Adrenal gland (tissue), 12 donors: ENCODE data around the gene INSL3. TPM values are rescaled to one million over a fixed set of nuclear protein-coding genes. Genes with fewer than 3 reads are reported as not detected.
A peak's percentile ranks its signal among the peaks of the same experiment; 100 is the strongest.

Experiments used
- DNase-seq, 7 donors: peaks; one replicate each; pipeline ENCODE4 v3.0.0-alpha.2; 2019 to 2020
- H3K27ac ChIP-seq, 5 donors: fragments of 200-600 bp; sonication (generic) in 4 of 5; 1 replicate in 3 of 5; 2 replicates in 2 of 5; pipeline versions ENCODE4 v1.5.1 to v1.8.0; 2016 to 2020; ENCODE audit warnings: mild to moderate bottlenecking in 1 of 5
- H3K27me3 ChIP-seq: fragments of 200-600 bp; 2 replicates; pipeline ENCODE4 v1.8.0; 2021
- H3K36me3 ChIP-seq, 2 donors: fragments of 200-600 bp; replicated peaks in 1 of 2; 1 replicate in 1 of 2; 2 replicates in 1 of 2; pipeline versions ENCODE4 v1.5.1 to v1.8.0; 2018 to 2022
- H3K4me1 ChIP-seq, 2 donors: fragments of 200-600 bp; replicated peaks in 1 of 2; 1 replicate in 1 of 2; 2 replicates in 1 of 2; pipeline versions ENCODE4 v1.5.1 to v1.8.0; 2018 to 2021
- H3K4me3 ChIP-seq, 4 donors: fragments of 200-600 bp; sonication (generic) in 3 of 4; one replicate each; pipeline ENCODE4 v1.5.1; 2016 to 2018
- H3K9me3 ChIP-seq, 3 donors: fragments of 200-600 bp; sonication (generic) in 1 of 3; replicated peaks in 1 of 3; 1 replicate in 2 of 3; 2 replicates in 1 of 3; pipeline versions ENCODE4 v1.5.1 to v1.8.0; 2016 to 2021
- POLR2A ChIP-seq, 2 donors: fragments of 450-650 bp; IDR thresholded peaks; one replicate each; pipeline ENCODE4 v1.6.1; 2017; ENCODE audit warnings: antibody characterized with exemption in 2 of 2, mild to moderate bottlenecking in 2 of 2, moderate library complexity in 1 of 2
- WGBS, 4 donors: extraction: QIAGEN DNeasy Blood & Tissue Kit in 2 of 4; methylation state at CpG; one replicate each; pipeline versions ENCODE4 v1.1.5 to v1.1.7; 2013 to 2017; 5-methylcytosine and 5-hydroxymethylcytosine counted together
- intact Hi-C, 2 donors: fragments of 100-400 bp; cut with DNase I; formaldehyde crosslinking; loops; one replicate each; pipeline versions ENCODE4 v1.14.1 to v1.15.0; 2022 to 2023
- polyA plus RNA-seq, 3 donors: library from polyadenylated mRNA; stranded (reverse); fragments of 200-250 nt in 2 of 3; fragments of 350-450 nt in 1 of 3; fragmentation: Illumina TruSeq in 1 of 3; extraction: RNeasy Lipid Tissue Mini Kit (QIAGEN cat#74804) in 1 of 3; gene quantifications; one replicate each; pipeline ENCODE4 v1.2.3, GENCODE V29; 2013 to 2014
- total RNA-seq, 9 donors: library from RNA; depleted of rRNA in 4 of 9; stranded (reverse); fragments of >200 nt in 4 of 9; fragments of 120-200 nt in 1 of 9; fragmentation: NEBNext Ultra II Directional in 1 of 9; extraction: Animal tissue kit (Norgen Biotek cat#: 25700) in 1 of 9; gene quantifications; one replicate each; pipeline versions ENCODE4 v1.1.0 to v1.2.4, GENCODE V29; 2013 to 2023
- TF ChIP-seq, protein P1 (sequence below), 6 experiments: fragments of 450-650 bp in 4 of 6; fragments of 200-600 bp in 2 of 6; sonication (generic) in 1 of 6; IDR thresholded peaks; 1 replicate in 5 of 6; 2 replicates in 1 of 6; pipeline versions ENCODE4 v1.5.1 to v1.8.0; 2016 to 2021; ENCODE audit warnings: antibody characterized with exemption in 6 of 6, mild to moderate bottlenecking in 2 of 6, moderate library complexity in 1 of 6
- donor health status: healthy with polysubstance abuse.
- donor health status: Bipolar disorder and iron deficiency.
- donor health status: DM: yes; HTN: yes; CAD: no.
- donor health status: DM: no; HTN: no; CAD: no.
- donor health status: DM: no; HTN: no; CAD: no.
- donor health status: DM: yes; HTN: yes; CAD: no.

Gene INSL3
- total and polyA plus RNA-seq, 12 donors = 0.17 to 0.40 (median 0.28) TPM; not detected in 8

- no peak for DNase-seq
- WGBS, 4 donors = 78 to 86% (median 80%) methylated on average over 12 to 31 of the region's 31 CpGs
- peaks cover 0 to 36% of the 10 kb centered on the region in 2 donors for H3K36me3 ChIP-seq
These were observed 41.6 kb upstream of the INSL3 start for GRCh38 chr19:17862711-17863519.

GRCh38 chr19:17861542-17862402 lies 40.5 kb upstream of the INSL3 start:
- intact Hi-C loops = loop anchor here in 1 of 2 donors (5.0 kb wide), 1 partner anchor 71 kb away; the partner anchor contains the start of gene CCDC124
- peaks cover 8 to 23% of the 10 kb centered on the region in 2 donors for H3K4me1 ChIP-seq
- peaks cover 0 to 36% of the 10 kb centered on the region in 2 donors for H3K36me3 ChIP-seq
- peak overlapping the region in 2 of 5 donors; percentile 34 to 38 for H3K27ac ChIP-seq
- TF ChIP-seq, protein P1, sequence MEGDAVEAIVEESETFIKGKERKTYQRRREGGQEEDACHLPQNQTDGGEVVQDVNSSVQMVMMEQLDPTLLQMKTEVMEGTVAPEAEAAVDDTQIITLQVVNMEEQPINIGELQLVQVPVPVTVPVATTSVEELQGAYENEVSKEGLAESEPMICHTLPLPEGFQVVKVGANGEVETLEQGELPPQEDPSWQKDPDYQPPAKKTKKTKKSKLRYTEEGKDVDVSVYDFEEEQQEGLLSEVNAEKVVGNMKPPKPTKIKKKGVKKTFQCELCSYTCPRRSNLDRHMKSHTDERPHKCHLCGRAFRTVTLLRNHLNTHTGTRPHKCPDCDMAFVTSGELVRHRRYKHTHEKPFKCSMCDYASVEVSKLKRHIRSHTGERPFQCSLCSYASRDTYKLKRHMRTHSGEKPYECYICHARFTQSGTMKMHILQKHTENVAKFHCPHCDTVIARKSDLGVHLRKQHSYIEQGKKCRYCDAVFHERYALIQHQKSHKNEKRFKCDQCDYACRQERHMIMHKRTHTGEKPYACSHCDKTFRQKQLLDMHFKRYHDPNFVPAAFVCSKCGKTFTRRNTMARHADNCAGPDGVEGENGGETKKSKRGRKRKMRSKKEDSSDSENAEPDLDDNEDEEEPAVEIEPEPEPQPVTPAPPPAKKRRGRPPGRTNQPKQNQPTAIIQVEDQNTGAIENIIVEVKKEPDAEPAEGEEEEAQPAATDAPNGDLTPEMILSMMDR (IDR thresholded peaks at IDR 0.05) = no peak
- no peak for TF ChIP-seq POLR2A (IDR thresholded peaks at IDR 0.05)
- DNase-seq = no peak
- no peaks in the 10 kb centered on the region for H3K27me3 ChIP-seq
- H3K9me3 ChIP-seq = no peaks in the 10 kb centered on the region
- H3K4me3 ChIP-seq = peak overlapping the region in 1 of 4 donors; percentile 76
- WGBS, 4 donors = 62 to 74% (median 69%) methylated on average over 12 to 23 of the region's 23 CpGs

More at GRCh38 chr19:17862711-17863519, 41.6 kb upstream of the INSL3 start:
- no peaks in the 10 kb centered on the region for H3K27me3 ChIP-seq
- H3K9me3 ChIP-seq = no peaks in the 10 kb centered on the region
- H3K27ac ChIP-seq = peak overlapping the region in 4 of 5 donors; percentile 17 to 85 (median 64)
- intact Hi-C loops = loop anchor here in 1 of 2 donors (5.0 kb wide), 1 partner anchor 69 kb away; the partner anchor contains the start of gene CCDC124
- H3K4me1 ChIP-seq = peaks cover 8 to 23% of the 10 kb centered on the region in 2 donors
- no peak for TF ChIP-seq POLR2A (IDR thresholded peaks at IDR 0.05)
- TF ChIP-seq, protein P1 (IDR thresholded peaks at IDR 0.05) = no peak
- no peak overlapping the region for H3K4me3 ChIP-seq

GRCh38 chr19:17860993-17861360 lies 39.7 kb upstream of the INSL3 start:
- no peak for DNase-seq
- intact Hi-C loops = loop anchor here in 1 of 2 donors (5.0 kb wide), 1 partner anchor 71 kb away; the partner anchor contains the start of gene CCDC124
- WGBS, 4 donors = 23 to 48% (median 33%) methylated on average over 5 to 7 of the region's 7 CpGs; no CpG with 5 or more reads in 1 of the 4 donors
- H3K27ac ChIP-seq = peak overlapping the region in 3 of 5 donors; percentile 31 to 91 (median 88)
- H3K4me3 ChIP-seq = peak overlapping the region in 1 of 4 donors; percentile 76
- peaks cover 8 to 23% of the 10 kb centered on the region in 2 donors for H3K4me1 ChIP-seq
- no peaks in the 10 kb centered on the region for H3K27me3 ChIP-seq
- peaks cover 0 to 36% of the 10 kb centered on the region in 2 donors for H3K36me3 ChIP-seq
- TF ChIP-seq, protein P1 (IDR thresholded peaks at IDR 0.05) = no peak
- TF ChIP-seq POLR2A (IDR thresholded peaks at IDR 0.05) = no peak
- H3K9me3 ChIP-seq = no peaks in the 10 kb centered on the region
